Esophagus muscularis mucosa (tissue), 2 donors: ENCODE data around the gene GPD1L.

Source experiments
- EP300 ChIP-seq: sonication (generic); formaldehyde crosslinking; IDR thresholded peaks from one replicate; pipeline ENCODE4 v1.6.1; 2017; ENCODE audit warnings: antibody characterized with exemption
- POLR2A ChIP-seq: fragments of 450-650 bp; IDR thresholded peaks from one replicate; pipeline ENCODE4 v1.6.1; 2017; ENCODE audit warnings: antibody characterized with exemption, moderate library complexity, mild to moderate bottlenecking, low read depth

GRCh38 chr3:32127219-32127826, 20.9 kb downstream of the GPD1L start:
- no peak for TF ChIP-seq POLR2A
- no peak for TF ChIP-seq EP300
